Right lobe of liver (tissue), 6 donors: ENCODE data around the gene SCUBE1. TPM values are rescaled to one million over a fixed set of nuclear protein-coding genes. Genes with fewer than 3 reads are reported as not detected.

Experiments used
- ATAC-seq, 4 donors: fragments of 200-7000 bp; cut with Tn5 transposase; one replicate each; pipeline ENCODE4 v1.9.1; 2020; ENCODE audit warnings: mild to moderate bottlenecking in 4 of 4, moderate library complexity in 4 of 4
- DNase-seq, 3 donors: peaks; one replicate each; pipeline ENCODE4 v3.0.0-alpha.2; 2020
- H3K27ac ChIP-seq, 3 donors: fragments of 200-600 bp; one replicate each; pipeline ENCODE4 v1.8.0; 2022
- H3K27me3 ChIP-seq, 2 donors: fragments of 200-600 bp; one replicate each; pipeline ENCODE4 v1.8.0; 2022
- H3K36me3 ChIP-seq, 4 donors: fragments of 200-600 bp; sonication (generic) in 1 of 4; one replicate each; pipeline versions ENCODE4 v1.5.1 to v1.8.0; 2017 to 2022; ENCODE audit warnings: control low read depth in 1 of 4
- H3K4me1 ChIP-seq, 4 donors: fragments of 200-600 bp; sonication (generic) in 1 of 4; one replicate each; pipeline versions ENCODE4 v1.5.1 to v1.8.0; 2017 to 2022; ENCODE audit warnings: control low read depth in 1 of 4
- H3K4me3 ChIP-seq, 3 donors: fragments of 200-600 bp; one replicate each; pipeline ENCODE4 v1.8.0; 2022
- H3K9me3 ChIP-seq, 4 donors: fragments of 200-600 bp; sonication (generic) in 1 of 4; one replicate each; pipeline versions ENCODE4 v1.5.1 to v1.8.0; 2017 to 2022; ENCODE audit warnings: control low read depth in 1 of 4
- POLR2A ChIP-seq: fragments of 450-650 bp; IDR thresholded peaks from one replicate; pipeline ENCODE4 v1.6.1; 2017; ENCODE audit warnings: antibody characterized with exemption, mild to moderate bottlenecking
- WGBS: methylation state at CpG from one replicate; pipeline ENCODE4 v1.1.6; 2018; ENCODE audit warnings: low coverage, low lambda C conversion rate; ENCODE audit not compliant: insufficient coverage; ENCODE audit errors: missing lambda C conversion rate; 5-methylcytosine and 5-hydroxymethylcytosine counted together
- intact Hi-C, 2 donors: fragments of 100-400 bp; cut with DNase I; formaldehyde crosslinking; loops; one replicate each; pipeline versions ENCODE4 v1.11.2 to v1.14.1; 2022
- total RNA-seq, 6 experiments: library from RNA; depleted of rRNA in 2 of 6; stranded (reverse); fragments of >200 nt in 2 of 6; fragmentation: NEBNext Ultra II Directional in 3 of 6; extraction: Animal tissue kit (Norgen Biotek cat#: 25700) in 3 of 6; gene quantifications; one replicate each; pipeline versions ENCODE4 v1.1.0 to v1.2.4, GENCODE V29; 2016 to 2023
- TF ChIP-seq, protein P1 (sequence below), 4 donors: fragments of 200-600 bp in 3 of 4; fragments of 450-650 bp in 1 of 4; IDR thresholded peaks; one replicate each; pipeline versions ENCODE4 v1.5.1 to v1.8.0; 2016 to 2022; ENCODE audit warnings: antibody characterized with exemption in 4 of 4, mild to moderate bottlenecking in 2 of 4
- donor health status: DM: no; HTN: yes; CAD: no.
- donor health status: DM: no; HTN: no; CAD: no.
- donor health status: DM: no; HTN: no; CAD: no.
- donor health status: DM: no; HTN: yes; CAD: no.
- donor health status: DM: no; HTN: yes; CAD: no.

SCUBE1 gene
- total RNA-seq, 6 experiments from 2014 or later = 0.73 to 11.7 (median 2.7) TPM

DNA sequence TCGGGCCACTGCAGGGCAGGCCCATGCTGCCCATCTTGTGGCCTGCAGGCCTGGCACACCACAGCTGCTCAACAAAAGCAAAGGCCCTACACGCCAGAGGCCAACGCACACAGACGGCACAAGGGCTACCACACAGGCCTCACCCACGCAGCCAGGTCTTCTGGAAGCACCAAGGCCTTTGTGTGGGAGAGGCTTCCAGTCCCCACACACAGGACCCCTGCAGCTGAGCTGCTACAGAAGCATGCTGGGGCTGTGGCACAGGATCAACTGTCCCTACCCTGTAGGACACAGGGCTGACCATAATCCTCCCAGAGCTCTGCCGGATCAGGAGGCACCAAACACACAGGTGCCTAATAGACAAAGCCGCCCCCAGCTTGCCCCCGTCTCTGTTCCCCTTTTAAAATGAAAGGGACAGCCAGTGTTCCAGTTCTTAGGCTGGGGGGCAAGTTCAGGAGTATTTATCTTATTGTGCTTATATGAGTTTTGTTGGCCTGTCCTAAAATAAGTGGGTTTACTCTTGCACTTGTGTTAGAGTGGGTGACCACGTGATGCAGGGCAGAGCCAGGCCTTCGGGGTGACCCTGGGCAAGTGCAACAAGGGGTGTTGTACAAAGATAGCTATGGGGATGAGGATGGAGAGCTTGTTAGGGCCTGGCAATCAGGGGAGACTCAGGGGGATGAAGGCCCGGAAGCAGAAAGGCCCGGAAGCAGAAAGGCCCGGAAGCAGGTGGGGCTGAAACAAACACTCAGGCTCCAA, 161.7 kb downstream of the SCUBE1 start:
- TF ChIP-seq POLR2A = no peak
- TF ChIP-seq, protein P1, sequence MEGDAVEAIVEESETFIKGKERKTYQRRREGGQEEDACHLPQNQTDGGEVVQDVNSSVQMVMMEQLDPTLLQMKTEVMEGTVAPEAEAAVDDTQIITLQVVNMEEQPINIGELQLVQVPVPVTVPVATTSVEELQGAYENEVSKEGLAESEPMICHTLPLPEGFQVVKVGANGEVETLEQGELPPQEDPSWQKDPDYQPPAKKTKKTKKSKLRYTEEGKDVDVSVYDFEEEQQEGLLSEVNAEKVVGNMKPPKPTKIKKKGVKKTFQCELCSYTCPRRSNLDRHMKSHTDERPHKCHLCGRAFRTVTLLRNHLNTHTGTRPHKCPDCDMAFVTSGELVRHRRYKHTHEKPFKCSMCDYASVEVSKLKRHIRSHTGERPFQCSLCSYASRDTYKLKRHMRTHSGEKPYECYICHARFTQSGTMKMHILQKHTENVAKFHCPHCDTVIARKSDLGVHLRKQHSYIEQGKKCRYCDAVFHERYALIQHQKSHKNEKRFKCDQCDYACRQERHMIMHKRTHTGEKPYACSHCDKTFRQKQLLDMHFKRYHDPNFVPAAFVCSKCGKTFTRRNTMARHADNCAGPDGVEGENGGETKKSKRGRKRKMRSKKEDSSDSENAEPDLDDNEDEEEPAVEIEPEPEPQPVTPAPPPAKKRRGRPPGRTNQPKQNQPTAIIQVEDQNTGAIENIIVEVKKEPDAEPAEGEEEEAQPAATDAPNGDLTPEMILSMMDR (IDR thresholded peaks at IDR 0.05) = no peak
- DNase-seq (no peak), ATAC-seq (no peak)
- Histone ChIP-seq H3K27me3 (no peaks in the 10 kb centered on the region), H3K9me3 (no peaks in the 10 kb centered on the region), H3K36me3 (peaks cover 0 to 23% (median 7%) of the 10 kb centered on the region in 4 donors), H3K4me1 (peaks cover 0 to 10% (median 4%) of the 10 kb centered on the region in 4 donors), H3K27ac (no peak overlapping the region), H3K4me3 (no peak overlapping the region)
- intact Hi-C loops = no loop called here
- WGBS = 82% methylated on average over 5 of the region's 13 CpGs

DNA sequence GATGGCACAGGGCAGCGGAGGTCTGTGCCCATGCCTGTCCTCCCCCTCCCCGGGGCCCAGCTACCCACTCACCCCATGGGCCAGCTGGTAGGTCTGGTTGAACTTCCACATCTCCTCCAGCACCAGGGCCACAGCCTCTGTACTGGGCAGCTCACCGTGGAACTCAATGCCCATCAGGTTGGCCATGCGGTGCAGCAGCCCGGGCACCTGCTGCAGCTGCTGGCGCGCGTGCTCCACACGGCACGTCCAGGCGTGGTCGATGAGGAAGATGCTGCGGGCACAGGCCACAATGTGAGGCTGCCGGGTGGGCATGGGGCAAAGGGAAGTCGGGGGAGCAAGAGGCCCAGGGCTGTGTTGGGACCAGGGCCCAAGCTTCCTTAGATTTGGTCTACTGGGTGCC, 162.5 kb downstream of the SCUBE1 start:
- peaks cover 0 to 26% (median 7%) of the 10 kb centered on the region in 4 donors for H3K36me3 ChIP-seq
- DNase-seq = no peak
- H3K27me3 ChIP-seq = no peaks in the 10 kb centered on the region
- no peak overlapping the region for H3K4me3 ChIP-seq
- intact Hi-C loops = no loop called here
- H3K27ac ChIP-seq = no peak overlapping the region
- peaks cover 0 to 5% (median 1%) of the 10 kb centered on the region in 4 donors for H3K4me1 ChIP-seq
- 89% methylated on average over 7 of the region's 15 CpGs for WGBS
- TF ChIP-seq, protein P1 (IDR thresholded peaks at IDR 0.05) = no peak
- ATAC-seq = no peak
- no peaks in the 10 kb centered on the region for H3K9me3 ChIP-seq

DNA sequence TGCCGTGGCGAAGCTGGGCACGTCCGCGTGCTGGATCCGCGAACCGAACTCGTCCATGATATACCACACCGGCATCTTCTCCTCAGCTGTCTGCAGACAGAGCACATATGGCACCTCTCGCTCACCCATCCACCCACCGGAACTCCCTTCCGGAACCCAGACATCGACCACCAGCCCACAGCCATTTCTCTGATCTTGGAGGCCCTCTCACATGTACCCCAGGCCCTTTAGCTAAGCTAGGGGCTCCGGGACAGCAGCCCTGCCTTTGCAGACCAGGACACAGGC, 163.3 kb downstream of the SCUBE1 start:
- 100% methylated on average over 5 of the region's 15 CpGs for WGBS
- intact Hi-C loops = no loop called here
- no peak for DNase-seq
- no peaks in the 10 kb centered on the region for H3K4me1 ChIP-seq
- no peak overlapping the region for H3K27ac ChIP-seq
- H3K27me3 ChIP-seq = no peaks in the 10 kb centered on the region
- no peak for ATAC-seq
- TF ChIP-seq, protein P1 (IDR thresholded peaks at IDR 0.05) = no peak
- TF ChIP-seq POLR2A = no peak
- no peaks in the 10 kb centered on the region for H3K9me3 ChIP-seq
- H3K36me3 ChIP-seq = peaks cover 0 to 34% (median 11%) of the 10 kb centered on the region in 4 donors
- H3K4me3 ChIP-seq = no peak overlapping the region

DNA sequence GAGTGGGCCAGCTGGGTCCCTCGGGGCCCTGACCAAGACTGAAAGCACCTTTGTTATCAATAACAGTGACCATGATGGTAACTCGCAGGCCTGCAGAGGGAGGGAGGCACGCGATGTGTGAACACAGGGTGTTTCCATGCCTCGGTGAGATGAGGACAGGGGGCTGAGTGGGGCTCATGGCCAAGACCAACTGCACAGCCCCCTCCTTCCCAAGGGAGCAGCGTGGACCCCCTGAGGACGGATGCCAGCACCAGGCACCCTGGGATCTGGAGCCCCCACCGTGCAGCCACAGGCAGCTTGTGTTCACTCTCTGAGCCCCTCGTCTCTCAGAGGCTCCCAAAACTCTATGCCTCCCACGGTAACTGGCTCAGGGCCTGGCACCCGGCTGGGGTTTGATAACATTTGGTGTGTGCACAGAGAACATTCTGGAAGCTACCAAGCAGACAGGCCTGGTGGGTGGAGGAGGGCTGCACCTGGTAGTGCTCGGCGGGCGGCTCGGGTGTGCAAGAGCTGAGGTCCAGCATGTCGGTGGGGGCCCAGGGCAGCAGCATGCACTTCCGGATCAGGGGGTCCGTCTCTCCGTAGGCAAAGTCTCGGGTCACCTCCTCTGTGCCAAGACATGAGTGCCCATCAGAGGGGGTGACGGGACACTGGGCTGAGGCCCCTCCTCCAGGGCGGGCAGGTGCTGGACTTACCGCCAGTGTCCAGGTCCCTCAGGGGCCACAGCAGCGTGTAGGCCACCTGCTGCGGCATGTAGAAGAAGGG, 163.8 kb downstream of the SCUBE1 start:
- intact Hi-C loops = no loop called here

More for the DNA sequence above, 163.8 kb downstream of the SCUBE1 start:
- Histone ChIP-seq H3K4me1 (no peaks in the 10 kb centered on the region), H3K27me3 (no peaks in the 10 kb centered on the region), H3K27ac (no peak overlapping the region), H3K36me3 (peaks cover 0 to 40% (median 13%) of the 10 kb centered on the region in 4 donors), H3K9me3 (no peaks in the 10 kb centered on the region), H3K4me3 (no peak overlapping the region)
- TF ChIP-seq, protein P1 (IDR thresholded peaks at IDR 0.05) = no peak
- ATAC-seq (no peak), DNase-seq (no peak)
- 98% methylated on average over 10 of the region's 25 CpGs for WGBS
